Activated CD4-positive, alpha-beta T cell treated with anti-CD3 and anti-CD28 coated beads, Interleukin-2, amount 10 ng/mL, durations not matched to agents 7 days and 5 days (primary cell): ENCODE results near the gene KRTAP10-7. TPM values are rescaled to one million over a fixed set of nuclear protein-coding genes. Genes with fewer than 3 reads are reported as not detected.

Experiments
- CTCF ChIA-PET: fragments of 350-600 bp; sonication (Branson Sonifier 250); formaldehyde crosslinking; loops from one replicate; lab custom pipeline; 2021; ENCODE audit warnings: antibody characterized with exemption; lab: Charles Lee
- POLR2A ChIA-PET: fragments of 350-600 bp; sonication (Branson Sonifier 250); formaldehyde crosslinking; loops from one replicate; lab custom pipeline; 2021; ENCODE audit warnings: antibody characterized with exemption; lab: Charles Lee
- DNase-seq: peaks from one replicate; pipeline ENCODE4 v3.0.0-alpha.2; 2020
- H3K27ac Mint-ChIP-seq: one replicate; pipeline ENCODE4 v1.8.0; 2021; ENCODE audit warnings: mild to moderate bottlenecking, moderate library complexity, mixed read lengths
- H3K27me3 Mint-ChIP-seq: one replicate; pipeline ENCODE4 v1.8.0; 2021; ENCODE audit warnings: mixed read lengths
- H3K36me3 Mint-ChIP-seq: one replicate; pipeline ENCODE4 v1.8.0; 2021; ENCODE audit warnings: low read depth, mixed read lengths
- H3K4me1 Mint-ChIP-seq: one replicate; pipeline ENCODE4 v1.8.0; 2021; ENCODE audit warnings: mixed read lengths
- H3K4me3 Mint-ChIP-seq: one replicate; pipeline ENCODE4 v1.8.0; 2021; ENCODE audit warnings: mild to moderate bottlenecking, moderate library complexity, mixed read lengths
- H3K9me3 Mint-ChIP-seq: one replicate; pipeline ENCODE4 v1.8.0; 2021; ENCODE audit warnings: mixed read lengths
- total RNA-seq, 2 experiments: library from RNA; stranded (reverse); gene quantifications; one replicate each; pipeline ENCODE4 v1.2.3, GENCODE V29; 2021

The KRTAP10-7 gene
- total RNA-seq, 2 experiments from 2014 or later = not detected

GRCh38 chr21:44612669-44613229 is 12.4 kb downstream of the KRTAP10-7 start:
- POLR2A ChIA-PET = no interaction called here
- peaks cover 24% of the 10 kb centered on the region for H3K9me3 Mint-ChIP-seq
- H3K27ac Mint-ChIP-seq = no peak overlapping the region
- DNase-seq = no peak
- CTCF ChIA-PET = no interaction called here
- no peak overlapping the region for H3K4me3 Mint-ChIP-seq
- H3K4me1 Mint-ChIP-seq = peaks cover 6% of the 10 kb centered on the region
- peaks cover 4% of the 10 kb centered on the region for H3K36me3 Mint-ChIP-seq
- H3K27me3 Mint-ChIP-seq = peaks cover 3% of the 10 kb centered on the region

- H3K36me3 Mint-ChIP-seq = peaks cover 9% of the 10 kb centered on the region
- peaks cover 31% of the 10 kb centered on the region for H3K9me3 Mint-ChIP-seq
- ChIA-PET POLR2A (no interaction called here), CTCF (no interaction called here)
- peaks cover 1% of the 10 kb centered on the region for H3K27me3 Mint-ChIP-seq
- H3K4me1 Mint-ChIP-seq = peaks cover 14% of the 10 kb centered on the region
- DNase-seq = no peak
- no peak overlapping the region for H3K27ac Mint-ChIP-seq
- H3K4me3 Mint-ChIP-seq = no peak overlapping the region
Measured at GRCh38 chr21:44613386-44614155, 13.2 kb downstream of the KRTAP10-7 start.

- POLR2A ChIA-PET = no interaction called here
- peaks cover 15% of the 10 kb centered on the region for H3K36me3 Mint-ChIP-seq
- no peak for DNase-seq
- H3K27ac Mint-ChIP-seq = no peak overlapping the region
- peaks cover 20% of the 10 kb centered on the region for H3K4me1 Mint-ChIP-seq
- H3K27me3 Mint-ChIP-seq = peaks cover 1% of the 10 kb centered on the region
- CTCF ChIA-PET = no interaction called here
- no peak overlapping the region for H3K4me3 Mint-ChIP-seq
- peaks cover 34% of the 10 kb centered on the region for H3K9me3 Mint-ChIP-seq
Measured at GRCh38 chr21:44614161-44614631, 13.8 kb downstream of the KRTAP10-7 start.

GRCh38 chr21:44614961-44615391 is 14.6 kb downstream of the KRTAP10-7 start:
- H3K36me3 Mint-ChIP-seq = peaks cover 23% of the 10 kb centered on the region
- CTCF ChIA-PET = interaction anchor here (0.6 kb wide), 2 partner anchors 14 to 380 kb away, joined by 4 to 5 read pairs; no protein-coding TSS in a partner anchor
- H3K27ac Mint-ChIP-seq = no peak overlapping the region
- H3K27me3 Mint-ChIP-seq = no peaks in the 10 kb centered on the region
- peaks cover 28% of the 10 kb centered on the region for H3K4me1 Mint-ChIP-seq
- POLR2A ChIA-PET = no interaction called here
- peaks cover 34% of the 10 kb centered on the region for H3K9me3 Mint-ChIP-seq
- no peak overlapping the region for H3K4me3 Mint-ChIP-seq
- no peak for DNase-seq

- CTCF ChIA-PET = interaction anchor here (0.6 kb wide), 2 partner anchors 14 to 380 kb away, joined by 4 to 5 read pairs; no protein-coding TSS in a partner anchor
- Mint-ChIP-seq H3K9me3 (peaks cover 34% of the 10 kb centered on the region), H3K27me3 (no peaks in the 10 kb centered on the region), H3K4me3 (no peak overlapping the region), H3K27ac (no peak overlapping the region), H3K36me3 (peaks cover 26% of the 10 kb centered on the region), H3K4me1 (peaks cover 30% of the 10 kb centered on the region)
- no peak for DNase-seq
- POLR2A ChIA-PET = no interaction called here
Measured at GRCh38 chr21:44615466-44615865, 15.1 kb downstream of the KRTAP10-7 start.

- H3K27me3 Mint-ChIP-seq = no peaks in the 10 kb centered on the region
- no peak overlapping the region for H3K4me3 Mint-ChIP-seq
- H3K4me1 Mint-ChIP-seq = peaks cover 30% of the 10 kb centered on the region
- DNase-seq = no peak
- H3K36me3 Mint-ChIP-seq = peaks cover 31% of the 10 kb centered on the region
- peak overlapping the region; percentile 48 for H3K27ac Mint-ChIP-seq
- ChIA-PET CTCF (no interaction called here), POLR2A (no interaction called here)
- peaks cover 35% of the 10 kb centered on the region for H3K9me3 Mint-ChIP-seq
Measured at GRCh38 chr21:44615911-44616590, 15.7 kb downstream of the KRTAP10-7 start.

GRCh38 chr21:44616591-44616926 is 16.2 kb downstream of the KRTAP10-7 start:
- Mint-ChIP-seq H3K27ac (peak overlapping the region; percentile 48), H3K4me3 (no peak overlapping the region), H3K4me1 (peaks cover 30% of the 10 kb centered on the region), H3K27me3 (no peaks in the 10 kb centered on the region), H3K36me3 (peaks cover 28% of the 10 kb centered on the region), H3K9me3 (peaks cover 30% of the 10 kb centered on the region)
- POLR2A ChIA-PET = no interaction called here
- CTCF ChIA-PET = no interaction called here
- no peak for DNase-seq

- ChIA-PET POLR2A (no interaction called here), CTCF (no interaction called here)
- Mint-ChIP-seq H3K9me3 (peaks cover 33% of the 10 kb centered on the region), H3K4me1 (peaks cover 30% of the 10 kb centered on the region), H3K36me3 (peaks cover 30% of the 10 kb centered on the region), H3K27ac (no peak overlapping the region), H3K27me3 (no peaks in the 10 kb centered on the region), H3K4me3 (no peak overlapping the region)
- DNase-seq = no peak
Measured at GRCh38 chr21:44617071-44617501, 16.7 kb downstream of the KRTAP10-7 start.

GRCh38 chr21:44618504-44618903 is 18.1 kb downstream of the KRTAP10-7 start:
- ChIA-PET POLR2A (no interaction called here), CTCF (interaction anchor here (1.1 to 1.2 kb wide), 2 partner anchors 37 to 58 kb away, joined by 3 to 4 read pairs; no protein-coding TSS in a partner anchor)
- Mint-ChIP-seq H3K27me3 (peaks cover 2% of the 10 kb centered on the region), H3K36me3 (peaks cover 32% of the 10 kb centered on the region), H3K4me3 (peak overlapping the region; percentile 37), H3K4me1 (peaks cover 30% of the 10 kb centered on the region), H3K9me3 (peaks cover 47% of the 10 kb centered on the region), H3K27ac (peak overlapping the region; percentile 93)
- DNase-seq = no peak

- Mint-ChIP-seq H3K27me3 (peaks cover 6% of the 10 kb centered on the region), H3K27ac (peak overlapping the region; percentile 93), H3K4me1 (peaks cover 30% of the 10 kb centered on the region), H3K4me3 (peak overlapping the region; percentile 37), H3K36me3 (peaks cover 35% of the 10 kb centered on the region), H3K9me3 (peaks cover 51% of the 10 kb centered on the region)
- CTCF ChIA-PET = interaction anchor here (0.5 to 1.2 kb wide), 3 partner anchors 24 to 57 kb away, joined by 3 to 4 read pairs (median 3); no protein-coding TSS in a partner anchor
- peak; percentile 72 for DNase-seq
- POLR2A ChIA-PET = no interaction called here
Measured at GRCh38 chr21:44618909-44619308, 18.5 kb downstream of the KRTAP10-7 start.

GRCh38 chr21:44619886-44620285 is 19.5 kb downstream of the KRTAP10-7 start:
- H3K27ac Mint-ChIP-seq = no peak overlapping the region
- peaks cover 41% of the 10 kb centered on the region for H3K36me3 Mint-ChIP-seq
- peaks cover 61% of the 10 kb centered on the region for H3K9me3 Mint-ChIP-seq
- H3K4me3 Mint-ChIP-seq = no peak overlapping the region
- ChIA-PET CTCF (interaction anchor here (1.2 kb wide), 1 partner anchor 56 kb away, joined by 3 read pairs; no protein-coding TSS in a partner anchor), POLR2A (no interaction called here)
- H3K27me3 Mint-ChIP-seq = peaks cover 11% of the 10 kb centered on the region
- peaks cover 30% of the 10 kb centered on the region for H3K4me1 Mint-ChIP-seq
- DNase-seq = no peak

GRCh38 chr21:44623575-44623974 is 23.2 kb downstream of the KRTAP10-7 start:
- Mint-ChIP-seq H3K27ac (no peak overlapping the region), H3K4me3 (no peak overlapping the region), H3K4me1 (peaks cover 16% of the 10 kb centered on the region), H3K27me3 (peaks cover 11% of the 10 kb centered on the region), H3K36me3 (peaks cover 35% of the 10 kb centered on the region), H3K9me3 (peaks cover 55% of the 10 kb centered on the region)
- POLR2A ChIA-PET = no interaction called here
- CTCF ChIA-PET = no interaction called here
- DNase-seq = no peak
